Adipocyte (in vitro differentiated cells): ENCODE data around the gene TMEM229B.
A peak's percentile ranks its signal among the peaks of the same experiment; 100 is the strongest.

Experiments
- DNase-seq: peaks from one replicate; pipeline ENCODE4 v3.0.0-alpha.2; 2015; ENCODE audit warnings: low read depth
- H3K27me3 ChIP-seq: replicated peaks from 2 replicates; pipeline ENCODE4 v1.7.0; 2013; ENCODE audit warnings: mild to moderate bottlenecking, low read length, moderate library complexity; ENCODE audit not compliant: control insufficient read depth, insufficient read depth
- H3K36me3 ChIP-seq: 2 replicates; pipeline ENCODE4 v1.7.0; 2013; ENCODE audit warnings: low read length, mild to moderate bottlenecking, moderate library complexity; ENCODE audit not compliant: control insufficient read depth, insufficient read depth, severe bottlenecking
- H3K4me1 ChIP-seq: 2 replicates; pipeline ENCODE4 v1.7.0; 2013; ENCODE audit warnings: mild to moderate bottlenecking, low read length, moderate library complexity; ENCODE audit not compliant: control insufficient read depth, insufficient read depth
- H3K4me3 ChIP-seq: 2 replicates; pipeline ENCODE4 v1.7.0; 2013; ENCODE audit warnings: mild to moderate bottlenecking, low read length, moderate library complexity
- H3K9ac ChIP-seq: 2 replicates; pipeline ENCODE4 v1.7.0; 2013; ENCODE audit warnings: mild to moderate bottlenecking, low read length, moderate library complexity
- H3K9me3 ChIP-seq: 2 replicates; pipeline ENCODE4 v1.7.0; 2013; ENCODE audit warnings: mild to moderate bottlenecking, low read length, moderate library complexity; ENCODE audit not compliant: control insufficient read depth

The TMEM229B gene

DNA sequence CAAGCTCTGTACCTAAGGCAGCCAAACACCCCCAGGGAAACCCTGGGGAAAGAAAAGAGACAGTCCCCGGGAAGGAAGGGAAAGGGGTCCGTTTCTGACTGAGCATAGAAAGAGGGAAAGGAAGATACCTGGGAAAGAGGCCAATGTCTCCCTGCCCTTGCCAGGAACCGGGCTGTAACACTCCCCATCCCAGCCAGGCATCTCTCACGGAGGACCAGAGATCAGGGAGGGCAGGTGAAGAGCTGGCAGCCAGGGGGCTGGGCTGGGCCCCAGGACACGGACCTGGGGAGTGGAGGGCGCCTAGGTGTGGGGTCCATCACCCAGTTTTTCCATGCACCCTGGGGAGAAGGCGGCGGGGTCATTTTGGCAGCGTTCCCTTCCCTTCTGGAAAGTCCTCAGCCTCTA is 25.7 kb upstream of the TMEM229B start:
- peaks cover 23% of the 10 kb centered on the region for H3K27me3 ChIP-seq
- H3K36me3 ChIP-seq: no peaks in the 10 kb centered on the region
- no peak for DNase-seq

DNA sequence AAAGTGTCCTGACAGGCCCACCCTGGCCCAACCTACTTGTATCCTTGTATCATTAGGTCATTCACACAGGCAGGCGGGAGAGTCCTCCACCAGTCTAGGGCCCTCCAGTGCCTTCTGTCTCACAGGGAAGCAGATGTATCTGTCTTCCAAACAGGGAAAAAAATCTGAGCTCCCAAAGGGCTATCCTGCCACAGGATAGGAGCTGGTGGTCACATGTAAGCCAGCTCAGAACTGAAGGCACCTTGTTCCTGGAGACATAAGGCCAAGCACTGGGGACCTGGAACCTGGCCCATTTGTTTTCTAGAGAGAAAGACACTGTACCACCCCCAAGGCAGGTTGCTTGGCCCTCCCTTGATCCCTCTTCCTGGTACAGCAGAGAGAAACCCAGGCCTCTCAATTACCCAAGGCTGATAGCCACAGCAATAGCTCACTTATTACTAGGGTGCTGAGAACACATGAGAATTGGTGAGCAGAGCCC is 25.1 kb upstream of the TMEM229B start:
- peaks cover 22% of the 10 kb centered on the region for H3K4me1 ChIP-seq
- peaks cover 17% of the 10 kb centered on the region for H3K27me3 ChIP-seq
- no peak overlapping the region for H3K4me3 ChIP-seq
- no peak for DNase-seq
- H3K9ac ChIP-seq: no peak overlapping the region
- no peaks in the 10 kb centered on the region for H3K36me3 ChIP-seq
- no peaks in the 10 kb centered on the region for H3K9me3 ChIP-seq

More for the DNA sequence above, 25.7 kb upstream of the TMEM229B start:
- Histone ChIP-seq H3K4me3 (peak overlapping the region; percentile 80), H3K4me1 (peaks cover 21% of the 10 kb centered on the region), H3K9ac (peak overlapping the region; percentile 63), H3K9me3 (no peaks in the 10 kb centered on the region)

DNA sequence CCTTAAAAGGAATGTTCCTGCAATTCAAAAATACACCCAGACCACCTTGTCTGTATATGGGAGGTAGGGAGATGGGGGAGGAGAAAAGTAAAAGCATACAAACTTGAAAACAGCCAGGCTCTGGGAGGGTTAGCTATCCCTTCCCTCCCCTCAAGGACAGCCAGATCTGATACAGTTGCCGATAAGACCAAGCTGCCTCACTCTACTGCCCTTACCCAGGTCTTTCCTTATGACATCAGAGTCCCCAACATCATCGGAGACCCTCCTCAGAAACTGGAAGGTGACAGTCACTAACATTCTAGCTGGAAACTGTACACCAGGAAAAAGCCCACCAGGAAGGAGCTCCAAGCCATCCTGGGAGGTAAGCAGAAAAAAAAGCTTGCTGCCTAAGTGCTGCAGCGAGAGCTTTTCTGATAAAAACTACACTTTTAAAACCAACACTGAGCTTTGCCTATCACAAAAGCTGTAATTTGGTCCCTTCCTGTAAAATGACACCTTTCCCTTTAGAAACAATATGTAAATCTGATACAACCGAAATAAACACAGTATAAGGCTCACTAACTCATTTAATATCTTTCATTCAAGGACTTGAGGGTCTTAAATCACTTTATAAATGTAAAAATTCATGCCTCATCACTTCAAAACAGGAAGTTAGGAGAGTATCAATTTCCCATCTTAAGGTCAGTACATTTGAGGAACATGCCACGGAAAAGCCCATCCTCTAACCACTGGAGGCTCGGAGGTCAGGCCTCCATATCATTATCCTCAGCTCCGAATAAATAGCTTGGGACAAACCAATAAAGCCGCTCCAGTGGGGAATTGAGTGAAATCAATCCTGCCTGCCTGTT is 24.2 kb upstream of the TMEM229B start:
- Histone ChIP-seq H3K36me3 (no peaks in the 10 kb centered on the region), H3K4me1 (peaks cover 27% of the 10 kb centered on the region), H3K4me3 (no peak overlapping the region), H3K27me3 (peaks cover 9% of the 10 kb centered on the region), H3K9me3 (no peaks in the 10 kb centered on the region), H3K9ac (no peak overlapping the region)
- no peak for DNase-seq

DNA sequence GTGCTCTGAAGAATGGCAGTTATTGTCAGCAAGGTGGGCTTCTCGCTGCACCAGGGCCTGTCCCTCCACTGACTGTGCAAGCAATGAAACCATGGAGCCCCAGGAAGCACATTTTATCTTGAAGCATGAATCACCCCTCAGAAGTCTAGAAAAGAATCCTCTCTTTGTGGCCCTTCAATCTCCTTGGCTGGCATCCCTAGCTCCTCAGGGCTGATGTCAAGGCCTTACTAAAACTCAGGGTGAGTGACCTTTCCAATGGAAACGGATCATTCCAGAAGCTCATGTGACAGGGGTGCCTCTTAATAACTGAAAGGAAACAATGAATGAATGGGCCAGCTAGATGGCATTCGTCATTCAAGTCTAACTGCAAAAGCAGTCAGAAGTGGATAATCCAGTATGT is 22.3 kb upstream of the TMEM229B start:
- DNase-seq: no peak
- no peaks in the 10 kb centered on the region for H3K27me3 ChIP-seq

DNA sequence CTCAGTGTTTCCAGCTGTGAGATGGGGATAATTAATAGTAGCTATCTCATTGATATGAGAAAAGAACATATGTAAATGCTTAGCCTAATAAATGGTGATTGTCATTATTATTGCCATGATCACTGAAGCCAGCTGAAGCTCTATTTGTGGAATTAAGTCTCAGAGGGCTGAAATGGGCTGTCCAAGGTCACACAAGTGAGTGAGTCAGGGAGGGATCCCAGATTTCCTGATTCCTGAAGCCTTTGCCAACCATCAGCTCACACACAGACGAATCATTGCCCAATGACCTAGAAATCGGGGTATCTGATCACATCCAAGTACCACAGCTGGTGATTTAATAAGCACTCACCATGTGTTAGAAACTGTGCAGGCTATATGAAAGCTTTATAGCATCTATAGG is 21.6 kb upstream of the TMEM229B start:
- Histone ChIP-seq H3K36me3 (no peaks in the 10 kb centered on the region), H3K9ac (no peak overlapping the region), H3K4me1 (peaks cover 24% of the 10 kb centered on the region), H3K27me3 (no peaks in the 10 kb centered on the region), H3K9me3 (no peaks in the 10 kb centered on the region), H3K4me3 (no peak overlapping the region)
- no peak for DNase-seq

More for the DNA sequence above, 22.3 kb upstream of the TMEM229B start:
- Histone ChIP-seq H3K4me1 (peaks cover 24% of the 10 kb centered on the region), H3K9me3 (no peaks in the 10 kb centered on the region), H3K4me3 (no peak overlapping the region), H3K36me3 (no peaks in the 10 kb centered on the region), H3K9ac (no peak overlapping the region)

DNA sequence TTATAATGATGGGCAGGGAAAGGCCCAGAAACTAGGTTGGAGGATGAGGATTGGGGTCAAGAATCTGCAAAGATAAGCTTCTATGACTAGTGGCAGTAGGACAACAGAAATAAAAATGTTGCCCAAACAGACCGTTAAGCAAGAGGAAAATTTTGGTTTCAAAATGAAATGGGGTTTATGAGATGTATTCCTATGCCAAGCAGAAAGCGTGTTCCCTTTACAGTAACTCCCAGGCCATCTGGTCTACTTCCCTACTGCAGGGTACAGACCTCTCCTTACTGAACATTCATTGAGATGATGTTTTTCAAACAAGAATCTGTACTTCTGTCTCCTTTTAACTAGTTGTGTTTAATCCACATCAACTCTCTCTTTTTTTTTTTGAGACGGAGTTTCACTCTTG is 20.4 kb upstream of the TMEM229B start:
- no peaks in the 10 kb centered on the region for H3K27me3 ChIP-seq
- no peaks in the 10 kb centered on the region for H3K9me3 ChIP-seq
- no peak overlapping the region for H3K4me3 ChIP-seq
- DNase-seq: no peak
- peaks cover 18% of the 10 kb centered on the region for H3K4me1 ChIP-seq
- H3K36me3 ChIP-seq: no peaks in the 10 kb centered on the region
- H3K9ac ChIP-seq: no peak overlapping the region

DNA sequence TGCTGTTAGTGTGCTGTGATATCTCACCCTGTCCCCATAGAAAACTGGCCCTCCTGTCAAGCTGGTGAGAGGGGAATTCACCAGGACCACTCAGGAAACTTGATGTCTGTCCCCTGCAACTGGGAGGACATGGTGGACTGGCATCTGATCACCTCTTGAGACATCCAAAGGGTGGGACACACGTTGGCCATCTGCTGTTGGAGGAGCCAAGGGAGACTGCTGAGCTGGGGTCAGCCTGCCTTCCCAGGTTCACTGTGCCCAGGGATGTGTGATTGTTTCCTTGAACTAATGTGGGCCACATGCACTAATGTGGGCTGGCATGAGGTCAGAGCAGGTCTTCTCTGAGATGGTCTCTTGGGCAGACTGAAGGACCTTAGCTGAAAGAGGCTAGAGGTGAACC is 16.7 kb upstream of the TMEM229B start:
- no peak for DNase-seq
- Histone ChIP-seq H3K36me3 (no peaks in the 10 kb centered on the region), H3K4me1 (peaks cover 9% of the 10 kb centered on the region), H3K27me3 (no peaks in the 10 kb centered on the region), H3K9me3 (no peaks in the 10 kb centered on the region), H3K4me3 (no peak overlapping the region), H3K9ac (no peak overlapping the region)

DNA sequence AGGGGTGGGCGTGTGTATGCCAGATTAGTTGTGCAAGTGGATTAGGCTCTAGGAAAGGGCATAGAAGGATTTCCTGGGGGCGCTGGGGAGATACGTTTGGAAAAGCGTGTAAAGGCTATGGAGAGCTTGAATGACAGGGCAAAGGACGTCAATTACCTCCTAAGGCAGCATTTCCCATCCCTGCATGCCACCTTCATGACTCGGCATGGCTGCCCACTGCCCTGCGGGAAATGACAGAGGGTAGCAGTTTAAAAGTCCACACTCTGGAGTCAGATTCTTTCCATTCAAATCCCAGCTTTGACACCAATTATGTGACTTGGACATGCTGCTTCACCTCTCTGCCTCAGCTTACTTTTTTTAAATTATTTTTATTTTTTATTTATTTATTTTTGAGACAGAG is 14.8 kb upstream of the TMEM229B start:
- Histone ChIP-seq H3K36me3 (no peaks in the 10 kb centered on the region), H3K4me3 (no peak overlapping the region), H3K4me1 (peaks cover under 1% of the 10 kb centered on the region), H3K27me3 (no peaks in the 10 kb centered on the region), H3K9me3 (no peaks in the 10 kb centered on the region), H3K9ac (no peak overlapping the region)
- DNase-seq: no peak

DNA sequence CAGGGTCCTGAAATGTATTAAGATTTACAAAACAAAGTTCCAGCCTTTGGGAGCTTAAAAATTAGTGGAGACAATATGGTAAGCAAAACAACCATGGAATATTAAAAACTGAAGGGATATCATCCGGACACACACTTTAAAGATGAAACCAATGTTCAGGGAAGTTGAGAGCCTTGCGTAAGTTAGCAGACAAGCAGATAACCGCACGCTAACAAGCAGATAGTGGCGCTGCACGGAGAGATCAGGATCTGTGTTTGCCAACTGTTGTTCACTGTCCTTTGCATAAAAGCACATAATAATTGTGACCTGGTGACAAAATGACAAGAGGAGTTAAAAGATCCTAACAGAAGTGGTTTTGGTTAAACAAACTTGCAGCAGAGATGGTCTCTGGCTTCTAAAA is 14.3 kb upstream of the TMEM229B start:
- Histone ChIP-seq H3K27me3 (no peaks in the 10 kb centered on the region), H3K4me3 (no peak overlapping the region), H3K9me3 (no peaks in the 10 kb centered on the region), H3K36me3 (no peaks in the 10 kb centered on the region), H3K4me1 (no peaks in the 10 kb centered on the region), H3K9ac (no peak overlapping the region)
- DNase-seq: no peak

DNA sequence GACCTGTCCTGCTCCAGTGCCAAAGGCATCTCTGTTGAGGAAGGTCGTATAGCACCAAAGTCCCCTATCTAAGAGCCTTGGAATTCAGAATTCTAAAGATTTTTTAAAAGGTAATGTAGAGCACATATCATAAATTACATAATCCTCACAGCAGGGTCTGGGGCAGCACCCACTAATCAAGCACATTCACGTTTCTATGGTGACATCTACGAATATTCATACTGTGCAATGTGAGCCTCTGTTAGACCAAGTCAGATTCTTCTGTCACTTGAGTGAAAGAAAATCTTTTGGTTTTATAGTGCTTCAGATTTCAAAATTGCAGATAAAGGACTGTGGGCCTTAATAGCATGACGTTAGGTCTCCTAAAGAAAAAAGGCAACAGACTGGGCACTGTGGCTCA is 13.1 kb upstream of the TMEM229B start:
- H3K4me3 ChIP-seq: no peak overlapping the region
- no peak overlapping the region for H3K9ac ChIP-seq
- H3K27me3 ChIP-seq: no peaks in the 10 kb centered on the region
- no peak for DNase-seq
- H3K4me1 ChIP-seq: no peaks in the 10 kb centered on the region
- no peaks in the 10 kb centered on the region for H3K9me3 ChIP-seq
- H3K36me3 ChIP-seq: no peaks in the 10 kb centered on the region

DNA sequence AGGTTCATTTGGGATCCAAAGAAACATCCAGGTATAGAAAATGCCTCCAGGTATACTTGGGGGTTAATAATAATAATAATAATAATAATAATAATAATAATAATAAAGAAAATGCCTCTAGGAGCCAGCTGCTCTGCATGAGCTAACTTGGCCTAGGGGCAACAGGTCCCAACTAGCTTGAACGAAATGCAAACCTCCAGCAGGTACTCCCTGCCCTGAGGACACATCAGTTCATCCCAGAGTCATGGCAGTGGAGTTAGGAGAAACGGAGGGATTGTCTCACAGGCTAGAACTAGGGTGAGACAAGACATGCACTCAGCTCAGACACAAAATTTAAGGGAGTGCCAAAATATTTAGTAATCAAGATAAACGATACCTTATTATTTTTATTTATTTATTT is 12.5 kb upstream of the TMEM229B start:
- Histone ChIP-seq H3K9me3 (no peaks in the 10 kb centered on the region), H3K4me3 (no peak overlapping the region), H3K4me1 (no peaks in the 10 kb centered on the region), H3K27me3 (no peaks in the 10 kb centered on the region), H3K9ac (no peak overlapping the region), H3K36me3 (no peaks in the 10 kb centered on the region)
- DNase-seq: no peak

DNA sequence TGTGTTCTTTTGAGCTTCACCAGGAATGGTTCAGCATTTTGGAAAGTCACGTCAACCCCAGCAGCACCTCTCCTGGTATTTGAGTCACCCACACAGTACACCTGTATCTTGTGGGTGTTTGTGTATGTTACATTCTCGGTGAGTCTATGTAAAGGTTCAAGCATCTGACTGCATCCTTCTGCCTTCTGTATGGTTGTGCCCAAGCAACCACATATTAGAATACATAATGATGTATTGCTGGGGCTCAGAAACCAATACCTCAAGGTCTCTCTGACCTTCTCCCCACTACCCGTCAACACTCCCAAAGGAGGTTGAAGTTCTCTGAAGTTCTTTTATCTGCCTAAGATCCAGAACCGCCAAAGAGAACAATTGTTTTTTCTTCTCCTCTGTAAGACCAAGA is 9.2 kb upstream of the TMEM229B start:
- peaks cover 13% of the 10 kb centered on the region for H3K9me3 ChIP-seq
- H3K4me1 ChIP-seq: no peaks in the 10 kb centered on the region
- H3K27me3 ChIP-seq: peaks cover 1% of the 10 kb centered on the region
- H3K4me3 ChIP-seq: no peak overlapping the region
- no peak overlapping the region for H3K9ac ChIP-seq
- no peaks in the 10 kb centered on the region for H3K36me3 ChIP-seq
- DNase-seq: no peak
